RWPE2 (cell line): ENCODE data around the gene WNT1.

ENCODE experiments used
- ATAC-seq: fragments of 200-7000 bp; cut with Tn5 transposase; 3 replicates; pipeline ENCODE4 v1.9.1; 2021; ENCODE audit warnings: low read depth
- DNase-seq: peaks from one replicate; pipeline ENCODE4 v3.0.0-alpha.2; 2020; ENCODE audit warnings: low spot score
- H3K27ac ChIP-seq: fragments of 450-650 bp; 2 replicates; pipeline ENCODE4 v1.5.1; 2017; ENCODE audit warnings: mild to moderate bottlenecking; ENCODE audit not compliant: poor library complexity, severe bottlenecking
- H3K27me3 ChIP-seq: fragments of 250-450 bp; sonication (Bioruptor Pico); 2 replicates; pipeline ENCODE4 v1.5.1; 2021; ENCODE audit warnings: mild to moderate bottlenecking, moderate library complexity; ENCODE audit not compliant: insufficient read depth, poor library complexity, severe bottlenecking
- H3K36me3 ChIP-seq: fragments of 250-450 bp; sonication (Bioruptor Pico); 2 replicates; pipeline ENCODE4 v1.5.1; 2020; ENCODE audit warnings: low read depth, mild to moderate bottlenecking, moderate library complexity
- H3K4me1 ChIP-seq: fragments of 250-450 bp; sonication (Bioruptor Pico); 2 replicates; pipeline ENCODE4 v1.5.1; 2021; ENCODE audit warnings: mild to moderate bottlenecking, moderate library complexity; ENCODE audit not compliant: insufficient read depth, poor library complexity, severe bottlenecking
- H3K4me3 ChIP-seq: fragments of 250-450 bp; sonication (Bioruptor Pico); 2 replicates; pipeline ENCODE4 v1.5.1; 2021; ENCODE audit warnings: mild to moderate bottlenecking, moderate library complexity; ENCODE audit not compliant: severe bottlenecking
- H3K9me3 ChIP-seq: fragments of 250-450 bp; sonication (Bioruptor Pico); 2 replicates; pipeline ENCODE4 v1.5.1; 2021; ENCODE audit warnings: mild to moderate bottlenecking, moderate library complexity; ENCODE audit not compliant: severe bottlenecking
- CTCF ChIP-seq: fragments of 450-650 bp; IDR thresholded peaks from one replicate; pipeline ENCODE4 v1.5.1; 2017; ENCODE audit warnings: mild to moderate bottlenecking, moderate library complexity; ENCODE audit not compliant: poor library complexity, severe bottlenecking

WNT1 gene

GRCh38 chr12:49019443-49020324, 41.6 kb downstream of the WNT1 start:
- H3K9me3 ChIP-seq: no peaks in the 10 kb centered on the region
- ATAC-seq: no peak
- peak overlapping the region; percentile 68 for H3K27ac ChIP-seq
- H3K4me1 ChIP-seq: peaks cover 5% of the 10 kb centered on the region
- TF ChIP-seq CTCF: peak; percentile 30
- DNase-seq: no peak
- H3K27me3 ChIP-seq: no peaks in the 10 kb centered on the region
- H3K4me3 ChIP-seq: no peak overlapping the region
- peaks cover 41% of the 10 kb centered on the region for H3K36me3 ChIP-seq

DNA sequence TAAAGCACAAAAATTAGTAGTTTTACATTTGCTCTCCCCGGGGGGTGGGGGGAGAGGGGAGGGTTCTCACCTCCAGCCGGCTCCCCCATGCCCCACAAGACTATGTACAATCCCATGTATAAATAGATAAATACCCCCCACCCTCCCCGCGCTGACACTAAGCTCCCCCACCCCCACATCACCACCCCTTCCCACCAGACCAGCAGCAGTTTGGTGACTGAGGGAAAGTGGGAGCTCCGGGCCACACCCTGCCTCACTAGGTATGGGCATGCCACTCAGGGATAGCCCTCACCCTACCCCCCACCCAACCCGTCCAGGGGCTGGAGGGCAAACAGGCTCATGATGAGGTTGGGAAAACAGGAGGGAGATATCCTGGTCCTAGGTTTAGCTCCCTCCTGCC, 42.3 kb downstream of the WNT1 start:
- DNase-seq (no peak), ATAC-seq (no peak)
- Histone ChIP-seq H3K27ac (no peak overlapping the region), H3K9me3 (no peaks in the 10 kb centered on the region), H3K27me3 (no peaks in the 10 kb centered on the region), H3K4me1 (peaks cover 5% of the 10 kb centered on the region), H3K36me3 (peaks cover 44% of the 10 kb centered on the region), H3K4me3 (no peak overlapping the region)
- TF ChIP-seq CTCF: no peak

GRCh38 chr12:49021292-49021915, 43.3 kb downstream of the WNT1 start:
- no peak overlapping the region for H3K4me3 ChIP-seq
- peaks cover 5% of the 10 kb centered on the region for H3K4me1 ChIP-seq
- no peak overlapping the region for H3K27ac ChIP-seq
- H3K9me3 ChIP-seq: no peaks in the 10 kb centered on the region
- peaks cover 51% of the 10 kb centered on the region for H3K36me3 ChIP-seq
- DNase-seq: no peak
- no peaks in the 10 kb centered on the region for H3K27me3 ChIP-seq
- ATAC-seq: no peak
- TF ChIP-seq CTCF: no peak

- Histone ChIP-seq H3K4me3 (no peak overlapping the region), H3K27ac (no peak overlapping the region), H3K4me1 (peaks cover under 1% of the 10 kb centered on the region), H3K27me3 (no peaks in the 10 kb centered on the region), H3K9me3 (no peaks in the 10 kb centered on the region), H3K36me3 (peaks cover 51% of the 10 kb centered on the region)
- no peak for ATAC-seq
- no peak for TF ChIP-seq CTCF
- no peak for DNase-seq
These were observed 44.5 kb downstream of the WNT1 start for GRCh38 chr12:49022558-49023178.
